ENCODE measurements around the gene ADIRF. TPM values are rescaled to one million over a fixed set of nuclear protein-coding genes. Genes with fewer than 3 reads are reported as not detected.

ADIRF gene
- total RNA-seq, 1 experiment from 2014 or later = 0.70 TPM

DNA sequence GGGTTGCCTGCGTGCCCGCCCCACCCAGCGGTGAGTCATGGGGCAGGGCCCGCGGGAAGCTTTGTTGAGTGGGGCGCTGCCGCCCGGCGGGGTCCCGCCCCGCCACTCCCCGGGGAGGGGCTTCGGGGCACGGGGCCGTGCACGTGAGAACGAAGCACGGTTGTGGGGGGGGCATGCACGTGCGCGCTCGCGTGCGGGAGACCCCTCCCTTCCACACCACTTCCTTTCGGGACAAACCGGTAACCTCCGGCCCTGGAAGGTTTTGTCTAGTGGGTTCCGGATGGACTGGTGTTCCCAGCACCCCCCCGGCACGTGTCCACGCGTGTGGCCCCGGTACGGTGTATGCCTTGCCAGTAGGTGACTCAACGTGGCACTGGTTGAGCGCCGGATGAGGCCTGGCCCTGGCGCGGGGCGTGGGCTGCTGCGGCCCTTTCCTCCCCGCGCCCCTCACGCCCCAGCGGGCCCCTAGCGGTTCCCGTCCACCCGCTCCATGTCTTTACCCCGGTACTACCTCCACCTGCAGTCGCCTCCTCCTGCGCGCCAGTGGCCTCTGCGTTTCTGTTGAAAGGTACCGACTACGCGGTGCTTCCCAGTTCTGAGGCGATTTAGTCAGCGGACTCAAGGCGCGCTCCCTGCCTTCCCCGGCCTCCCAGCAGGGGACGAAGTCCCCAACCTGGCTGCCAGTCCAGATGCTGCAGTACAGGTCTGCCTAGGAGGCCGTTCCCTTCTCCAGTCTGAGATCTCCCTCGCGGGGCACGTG lies 3.1 kb downstream of the ADIRF start (continued):
- TF ChIP-seq, protein P1, sequence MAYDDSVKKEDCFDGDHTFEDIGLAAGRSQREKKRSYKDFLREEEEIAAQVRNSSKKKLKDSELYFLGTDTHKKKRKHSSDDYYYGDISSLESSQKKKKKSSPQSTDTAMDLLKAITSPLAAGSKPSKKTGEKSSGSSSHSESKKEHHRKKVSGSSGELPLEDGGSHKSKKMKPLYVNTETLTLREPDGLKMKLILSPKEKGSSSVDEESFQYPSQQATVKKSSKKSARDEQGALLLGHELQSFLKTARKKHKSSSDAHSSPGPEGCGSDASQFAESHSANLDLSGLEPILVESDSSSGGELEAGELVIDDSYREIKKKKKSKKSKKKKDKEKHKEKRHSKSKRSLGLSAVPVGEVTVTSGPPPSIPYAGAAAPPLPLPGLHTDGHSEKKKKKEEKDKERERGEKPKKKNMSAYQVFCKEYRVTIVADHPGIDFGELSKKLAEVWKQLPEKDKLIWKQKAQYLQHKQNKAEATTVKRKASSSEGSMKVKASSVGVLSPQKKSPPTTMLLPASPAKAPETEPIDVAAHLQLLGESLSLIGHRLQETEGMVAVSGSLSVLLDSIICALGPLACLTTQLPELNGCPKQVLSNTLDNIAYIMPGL (CRISPR knock-in tag; IDR thresholded peaks at IDR 0.05) = peak; percentile 51; the same call in 1 of the 2 replicates
- TF ChIP-seq, protein P2, sequence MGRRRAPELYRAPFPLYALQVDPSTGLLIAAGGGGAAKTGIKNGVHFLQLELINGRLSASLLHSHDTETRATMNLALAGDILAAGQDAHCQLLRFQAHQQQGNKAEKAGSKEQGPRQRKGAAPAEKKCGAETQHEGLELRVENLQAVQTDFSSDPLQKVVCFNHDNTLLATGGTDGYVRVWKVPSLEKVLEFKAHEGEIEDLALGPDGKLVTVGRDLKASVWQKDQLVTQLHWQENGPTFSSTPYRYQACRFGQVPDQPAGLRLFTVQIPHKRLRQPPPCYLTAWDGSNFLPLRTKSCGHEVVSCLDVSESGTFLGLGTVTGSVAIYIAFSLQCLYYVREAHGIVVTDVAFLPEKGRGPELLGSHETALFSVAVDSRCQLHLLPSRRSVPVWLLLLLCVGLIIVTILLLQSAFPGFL (CRISPR knock-in tag; IDR thresholded peaks at IDR 0.05; ENCODE audit: borderline replicate concordance) = no peak
- TF ChIP-seq, protein P3, sequence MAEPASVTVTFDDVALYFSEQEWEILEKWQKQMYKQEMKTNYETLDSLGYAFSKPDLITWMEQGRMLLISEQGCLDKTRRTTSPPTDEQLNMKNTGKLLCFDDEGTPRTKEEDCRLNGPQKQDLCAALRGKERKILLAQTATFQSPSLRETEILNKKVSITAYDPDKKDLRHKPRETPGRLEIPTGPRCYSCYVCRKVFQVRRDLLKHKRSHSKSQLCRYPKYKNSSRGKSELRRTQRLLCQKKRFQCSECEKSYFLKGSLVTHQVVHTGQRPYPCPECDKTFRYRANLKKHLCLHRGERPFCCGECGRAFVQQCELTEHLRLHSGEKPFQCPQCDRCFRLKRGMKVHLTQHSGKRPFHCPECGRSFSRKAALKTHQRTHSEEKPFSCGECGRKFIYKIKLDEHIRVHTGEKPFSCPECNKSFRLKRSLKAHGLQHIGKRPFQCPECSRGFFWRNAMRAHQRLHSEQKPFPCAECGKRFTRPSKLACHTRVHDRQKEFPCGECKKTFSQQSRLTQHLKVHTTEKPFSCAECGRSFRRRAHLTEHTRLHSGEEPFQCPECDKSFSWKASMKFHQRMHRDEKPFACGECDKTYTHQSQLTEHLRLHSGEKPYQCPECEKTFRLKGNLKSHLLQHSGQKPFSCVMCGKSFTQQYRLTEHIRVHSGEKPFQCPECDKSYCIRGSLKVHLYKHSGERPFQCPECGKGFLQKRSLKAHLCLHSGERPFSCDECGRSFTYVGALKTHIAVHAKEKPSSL (CRISPR knock-in tag; conservative IDR thresholded peaks at IDR 0.05) = no peak
- TF ChIP-seq TEAD4 (CRISPR knock-in tag; IDR thresholded peaks at IDR 0.05) (no peak), JUN (CRISPR knock-in tag; IDR thresholded peaks at IDR 0.05) (no peak), SMAD4 (CRISPR knock-in tag; IDR thresholded peaks at IDR 0.05) (peak; percentile 40; the same call in 1 of the 2 replicates), ZNF263 (CRISPR knock-in tag; IDR thresholded peaks at IDR 0.05; ENCODE audit: low read depth) (no peak), SP1 (CRISPR knock-in tag; conservative IDR thresholded peaks at IDR 0.05) (peak; percentile 64; the same call in 1 of the 2 replicates), FOXK1 (CRISPR knock-in tag; IDR thresholded peaks at IDR 0.05) (peak; percentile 50; the same call in 1 of the 2 replicates)
- TF ChIP-seq, protein P4, sequence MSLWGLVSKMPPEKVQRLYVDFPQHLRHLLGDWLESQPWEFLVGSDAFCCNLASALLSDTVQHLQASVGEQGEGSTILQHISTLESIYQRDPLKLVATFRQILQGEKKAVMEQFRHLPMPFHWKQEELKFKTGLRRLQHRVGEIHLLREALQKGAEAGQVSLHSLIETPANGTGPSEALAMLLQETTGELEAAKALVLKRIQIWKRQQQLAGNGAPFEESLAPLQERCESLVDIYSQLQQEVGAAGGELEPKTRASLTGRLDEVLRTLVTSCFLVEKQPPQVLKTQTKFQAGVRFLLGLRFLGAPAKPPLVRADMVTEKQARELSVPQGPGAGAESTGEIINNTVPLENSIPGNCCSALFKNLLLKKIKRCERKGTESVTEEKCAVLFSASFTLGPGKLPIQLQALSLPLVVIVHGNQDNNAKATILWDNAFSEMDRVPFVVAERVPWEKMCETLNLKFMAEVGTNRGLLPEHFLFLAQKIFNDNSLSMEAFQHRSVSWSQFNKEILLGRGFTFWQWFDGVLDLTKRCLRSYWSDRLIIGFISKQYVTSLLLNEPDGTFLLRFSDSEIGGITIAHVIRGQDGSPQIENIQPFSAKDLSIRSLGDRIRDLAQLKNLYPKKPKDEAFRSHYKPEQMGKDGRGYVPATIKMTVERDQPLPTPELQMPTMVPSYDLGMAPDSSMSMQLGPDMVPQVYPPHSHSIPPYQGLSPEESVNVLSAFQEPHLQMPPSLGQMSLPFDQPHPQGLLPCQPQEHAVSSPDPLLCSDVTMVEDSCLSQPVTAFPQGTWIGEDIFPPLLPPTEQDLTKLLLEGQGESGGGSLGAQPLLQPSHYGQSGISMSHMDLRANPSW (CRISPR knock-in tag; conservative IDR thresholded peaks at IDR 0.05; ENCODE audit: low read depth) = no peak
- TF ChIP-seq, protein P5, sequence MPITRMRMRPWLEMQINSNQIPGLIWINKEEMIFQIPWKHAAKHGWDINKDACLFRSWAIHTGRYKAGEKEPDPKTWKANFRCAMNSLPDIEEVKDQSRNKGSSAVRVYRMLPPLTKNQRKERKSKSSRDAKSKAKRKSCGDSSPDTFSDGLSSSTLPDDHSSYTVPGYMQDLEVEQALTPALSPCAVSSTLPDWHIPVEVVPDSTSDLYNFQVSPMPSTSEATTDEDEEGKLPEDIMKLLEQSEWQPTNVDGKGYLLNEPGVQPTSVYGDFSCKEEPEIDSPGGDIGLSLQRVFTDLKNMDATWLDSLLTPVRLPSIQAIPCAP (CRISPR knock-in tag; IDR thresholded peaks at IDR 0.05) = no peak

DNA sequence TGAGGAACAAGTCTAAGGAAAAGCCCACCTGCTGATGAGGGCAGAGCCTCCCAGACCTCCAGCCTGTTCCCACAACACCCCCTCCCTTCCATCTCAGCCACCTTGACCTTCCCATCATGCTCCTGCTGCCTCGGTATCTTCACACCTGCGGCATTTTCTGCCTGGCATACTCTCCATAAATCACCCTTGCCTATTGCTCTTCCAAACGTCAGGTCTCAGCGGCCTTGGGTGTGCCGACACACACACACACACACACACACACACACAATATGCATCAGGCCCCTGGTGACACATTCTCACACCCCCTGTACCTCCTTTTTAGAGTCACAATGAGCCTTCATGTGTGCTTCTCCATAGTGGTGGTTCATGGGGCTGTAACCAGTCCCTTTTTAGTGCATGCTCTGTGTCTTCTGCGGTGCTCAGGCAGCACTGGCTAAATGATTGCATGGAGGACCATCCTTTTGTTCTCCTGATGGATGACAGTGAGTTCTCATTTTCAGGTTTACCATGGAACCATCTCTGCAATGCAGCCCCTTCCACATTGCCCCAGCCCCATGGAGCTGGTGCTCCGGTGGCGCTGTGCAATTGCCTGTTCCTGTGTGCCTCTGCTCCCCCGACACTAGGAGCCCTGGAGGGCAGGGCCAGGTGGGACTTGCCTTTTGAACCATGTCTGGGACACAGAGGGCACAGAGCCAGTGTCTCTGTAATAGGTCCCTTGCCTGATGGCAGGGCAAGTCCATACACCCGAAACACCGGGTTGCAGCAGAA lies 4.5 kb downstream of the ADIRF start:
- H3K27me3 Mint-ChIP-seq (ENCODE audit: low read depth) = peaks cover 53% of the 10 kb centered on the region
- CTCF ChIA-PET = no interaction called here
- TF ChIP-seq, protein P6, sequence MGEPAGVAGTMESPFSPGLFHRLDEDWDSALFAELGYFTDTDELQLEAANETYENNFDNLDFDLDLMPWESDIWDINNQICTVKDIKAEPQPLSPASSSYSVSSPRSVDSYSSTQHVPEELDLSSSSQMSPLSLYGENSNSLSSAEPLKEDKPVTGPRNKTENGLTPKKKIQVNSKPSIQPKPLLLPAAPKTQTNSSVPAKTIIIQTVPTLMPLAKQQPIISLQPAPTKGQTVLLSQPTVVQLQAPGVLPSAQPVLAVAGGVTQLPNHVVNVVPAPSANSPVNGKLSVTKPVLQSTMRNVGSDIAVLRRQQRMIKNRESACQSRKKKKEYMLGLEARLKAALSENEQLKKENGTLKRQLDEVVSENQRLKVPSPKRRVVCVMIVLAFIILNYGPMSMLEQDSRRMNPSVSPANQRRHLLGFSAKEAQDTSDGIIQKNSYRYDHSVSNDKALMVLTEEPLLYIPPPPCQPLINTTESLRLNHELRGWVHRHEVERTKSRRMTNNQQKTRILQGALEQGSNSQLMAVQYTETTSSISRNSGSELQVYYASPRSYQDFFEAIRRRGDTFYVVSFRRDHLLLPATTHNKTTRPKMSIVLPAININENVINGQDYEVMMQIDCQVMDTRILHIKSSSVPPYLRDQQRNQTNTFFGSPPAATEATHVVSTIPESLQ (CRISPR knock-in tag; IDR thresholded peaks at IDR 0.05) = no peak
- TF ChIP-seq GABPB1 (CRISPR knock-in tag; IDR thresholded peaks at IDR 0.05) (no peak), TCF7 (CRISPR knock-in tag; IDR thresholded peaks at IDR 0.05; ENCODE audit: low read depth) (no peak)
- TF ChIP-seq, protein P7, sequence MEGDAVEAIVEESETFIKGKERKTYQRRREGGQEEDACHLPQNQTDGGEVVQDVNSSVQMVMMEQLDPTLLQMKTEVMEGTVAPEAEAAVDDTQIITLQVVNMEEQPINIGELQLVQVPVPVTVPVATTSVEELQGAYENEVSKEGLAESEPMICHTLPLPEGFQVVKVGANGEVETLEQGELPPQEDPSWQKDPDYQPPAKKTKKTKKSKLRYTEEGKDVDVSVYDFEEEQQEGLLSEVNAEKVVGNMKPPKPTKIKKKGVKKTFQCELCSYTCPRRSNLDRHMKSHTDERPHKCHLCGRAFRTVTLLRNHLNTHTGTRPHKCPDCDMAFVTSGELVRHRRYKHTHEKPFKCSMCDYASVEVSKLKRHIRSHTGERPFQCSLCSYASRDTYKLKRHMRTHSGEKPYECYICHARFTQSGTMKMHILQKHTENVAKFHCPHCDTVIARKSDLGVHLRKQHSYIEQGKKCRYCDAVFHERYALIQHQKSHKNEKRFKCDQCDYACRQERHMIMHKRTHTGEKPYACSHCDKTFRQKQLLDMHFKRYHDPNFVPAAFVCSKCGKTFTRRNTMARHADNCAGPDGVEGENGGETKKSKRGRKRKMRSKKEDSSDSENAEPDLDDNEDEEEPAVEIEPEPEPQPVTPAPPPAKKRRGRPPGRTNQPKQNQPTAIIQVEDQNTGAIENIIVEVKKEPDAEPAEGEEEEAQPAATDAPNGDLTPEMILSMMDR (IDR thresholded peaks at IDR 0.05) = no peak
- TF ChIP-seq, protein P8, sequence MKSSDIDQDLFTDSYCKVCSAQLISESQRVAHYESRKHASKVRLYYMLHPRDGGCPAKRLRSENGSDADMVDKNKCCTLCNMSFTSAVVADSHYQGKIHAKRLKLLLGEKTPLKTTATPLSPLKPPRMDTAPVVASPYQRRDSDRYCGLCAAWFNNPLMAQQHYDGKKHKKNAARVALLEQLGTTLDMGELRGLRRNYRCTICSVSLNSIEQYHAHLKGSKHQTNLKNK (CRISPR knock-in tag; IDR thresholded peaks at IDR 0.05) = no peak
- TF ChIP-seq, protein P9, sequence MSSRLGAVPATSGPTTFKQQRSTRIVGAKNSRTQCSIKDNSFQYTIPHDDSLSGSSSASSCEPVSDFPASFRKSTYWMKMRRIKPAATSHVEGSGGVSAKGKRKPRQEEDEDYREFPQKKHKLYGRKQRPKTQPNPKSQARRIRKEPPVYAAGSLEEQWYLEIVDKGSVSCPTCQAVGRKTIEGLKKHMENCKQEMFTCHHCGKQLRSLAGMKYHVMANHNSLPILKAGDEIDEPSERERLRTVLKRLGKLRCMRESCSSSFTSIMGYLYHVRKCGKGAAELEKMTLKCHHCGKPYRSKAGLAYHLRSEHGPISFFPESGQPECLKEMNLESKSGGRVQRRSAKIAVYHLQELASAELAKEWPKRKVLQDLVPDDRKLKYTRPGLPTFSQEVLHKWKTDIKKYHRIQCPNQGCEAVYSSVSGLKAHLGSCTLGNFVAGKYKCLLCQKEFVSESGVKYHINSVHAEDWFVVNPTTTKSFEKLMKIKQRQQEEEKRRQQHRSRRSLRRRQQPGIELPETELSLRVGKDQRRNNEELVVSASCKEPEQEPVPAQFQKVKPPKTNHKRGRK (CRISPR knock-in tag; IDR thresholded peaks at IDR 0.05; ENCODE audit: borderline replicate concordance) = no peak

More for the DNA sequence above, 4.5 kb downstream of the ADIRF start:
- H3K36me3 Mint-ChIP-seq = no peaks in the 10 kb centered on the region
- H3K27ac Mint-ChIP-seq = no peak overlapping the region
- peak overlapping the region; percentile 7; the same call in 1 of the 2 replicates for H3K4me3 Mint-ChIP-seq
- DNase-seq (ENCODE audit: low spot score) = peak; percentile 17
- H3K9me3 Mint-ChIP-seq = no peaks in the 10 kb centered on the region
- POLR2A ChIA-PET = no interaction called here
- H3K4me1 Mint-ChIP-seq = peaks cover 38% of the 10 kb centered on the region
- no peak for ATAC-seq

All from WTC11 (cell line).